KOPT-K1 (cell line): ENCODE results near the gene FLII.
A peak's percentile ranks its signal among the peaks of the same experiment; 100 is the strongest.

Experiments
- H3K27ac ChIP-seq: fragments of 200-600 bp; sonication (generic); 2 replicates; pipeline ENCODE4 v1.5.1; 2016; ENCODE audit warnings: antibody characterized with exemption, mild to moderate bottlenecking, low read depth, low read length; ENCODE audit not compliant: poor library complexity, severe bottlenecking
- H3K36me3 ChIP-seq: fragments of 200-600 bp; sonication (generic); 2 replicates; pipeline ENCODE4 v1.5.1; 2017; ENCODE audit warnings: antibody characterized with exemption, mild to moderate bottlenecking, low read length, moderate library complexity; ENCODE audit not compliant: insufficient read depth
- H3K9me3 ChIP-seq: fragments of 200-600 bp; sonication (generic); 2 replicates; pipeline ENCODE4 v1.5.1; 2017; ENCODE audit warnings: antibody characterized with exemption, low read length, mild to moderate bottlenecking; ENCODE audit not compliant: insufficient read depth, poor library complexity, severe bottlenecking

FLII gene

DNA sequence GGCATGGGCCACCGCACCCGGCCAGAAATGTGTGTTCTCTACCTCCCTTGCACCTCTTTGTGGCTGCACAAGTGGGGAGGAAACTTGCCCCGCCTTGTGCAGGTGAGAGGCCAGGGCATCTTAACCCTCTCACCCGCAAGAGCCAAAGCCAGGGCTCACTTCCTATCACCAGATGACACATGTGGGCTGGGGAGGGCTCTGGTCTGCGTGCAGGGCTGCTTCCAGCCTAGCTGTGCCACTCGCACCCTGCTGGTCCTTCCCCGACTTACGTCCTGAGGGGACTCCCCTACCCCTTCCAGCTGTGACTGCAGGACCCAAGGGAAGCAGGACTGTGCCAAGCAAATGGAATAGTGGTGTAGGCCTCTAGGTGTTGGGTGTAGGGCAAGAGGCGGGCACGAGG, 8.8 kb upstream of the FLII start:
- H3K27ac ChIP-seq: no peak overlapping the region
- peaks cover 57% of the 10 kb centered on the region for H3K36me3 ChIP-seq
- H3K9me3 ChIP-seq: no peaks in the 10 kb centered on the region

DNA sequence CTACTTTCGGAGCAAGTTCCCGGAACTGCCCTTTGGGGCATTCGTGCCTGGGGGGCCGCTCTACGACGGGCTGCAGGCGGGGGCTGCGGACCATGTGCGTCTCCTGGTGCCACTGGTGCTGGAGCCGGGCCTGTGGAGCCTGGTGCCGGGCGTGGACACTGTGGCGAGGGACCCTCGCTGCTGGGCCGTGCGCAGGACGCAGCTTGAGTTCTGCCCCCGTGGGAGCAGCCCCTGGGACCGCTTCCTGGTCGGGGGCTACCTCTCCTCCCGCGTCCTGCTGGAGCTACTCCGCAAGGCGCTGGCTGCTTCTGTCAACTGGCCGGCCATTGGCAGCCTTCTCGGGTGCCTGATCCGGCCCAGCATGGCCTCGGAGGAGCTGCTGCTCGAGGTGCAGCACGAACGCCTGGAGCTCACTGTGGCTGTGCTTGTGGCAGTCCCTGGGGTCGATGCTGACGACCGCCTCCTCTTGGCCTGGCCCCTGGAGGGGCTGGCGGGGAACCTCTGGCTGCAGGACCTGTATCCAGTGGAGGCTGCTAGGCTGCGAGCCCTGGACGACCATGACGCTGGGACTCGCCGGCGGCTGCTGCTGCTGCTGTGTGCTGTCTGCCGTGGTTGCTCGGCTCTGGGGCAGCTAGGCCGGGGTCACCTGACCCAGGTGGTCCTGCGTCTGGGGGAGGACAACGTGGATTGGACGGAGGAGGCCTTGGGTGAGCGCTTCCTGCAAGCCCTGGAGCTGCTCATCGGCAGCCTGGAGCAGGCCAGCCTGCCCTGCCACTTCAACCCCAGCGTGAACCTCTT, 5.5 kb upstream of the FLII start:
- Histone ChIP-seq H3K9me3 (no peaks in the 10 kb centered on the region), H3K36me3 (peaks cover 24% of the 10 kb centered on the region; the same call in 1 of the 2 replicates), H3K27ac (no peak overlapping the region)

DNA sequence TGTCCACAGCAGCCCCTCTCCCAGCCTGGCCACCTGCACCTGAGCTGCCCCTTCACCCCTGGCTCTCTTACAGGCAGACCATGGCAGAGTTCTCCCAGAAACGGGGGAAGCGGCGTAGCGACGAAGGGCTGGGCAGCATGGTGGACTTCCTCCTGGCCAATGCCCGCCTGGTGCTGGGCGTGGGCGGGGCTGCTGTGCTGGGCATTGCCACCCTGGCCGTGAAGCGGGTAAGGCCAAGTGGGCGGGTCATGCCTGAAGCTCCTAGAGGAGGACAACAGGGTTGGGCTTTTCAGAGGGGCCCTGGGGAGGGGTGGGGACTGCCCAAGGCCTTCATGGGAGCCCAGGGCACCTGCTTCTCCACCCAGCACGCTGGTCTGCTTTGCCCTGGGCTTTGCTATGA, 4.1 kb upstream of the FLII start:
- Histone ChIP-seq H3K27ac (no peak overlapping the region), H3K36me3 (peaks cover 23% of the 10 kb centered on the region; the same call in 1 of the 2 replicates), H3K9me3 (no peaks in the 10 kb centered on the region)

DNA sequence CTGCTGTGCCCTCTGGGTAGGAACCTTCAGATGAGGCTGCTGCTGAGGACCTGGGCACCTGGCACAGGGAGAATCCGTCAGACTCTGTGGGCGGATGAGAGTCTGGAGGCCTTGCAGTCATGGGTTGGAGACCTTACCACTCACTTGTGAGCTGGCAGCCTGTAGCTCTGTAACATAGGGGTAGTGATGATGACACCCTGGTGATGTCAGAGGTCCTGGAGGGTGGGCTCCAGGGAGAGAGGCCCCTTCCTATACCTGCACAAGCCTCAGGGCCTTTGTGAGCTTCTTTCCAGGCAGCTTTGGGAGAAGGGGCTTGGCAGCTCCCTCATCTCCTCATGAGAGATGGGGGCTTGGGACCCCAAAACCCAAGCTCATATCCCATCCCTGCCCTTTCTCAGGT, 3.6 kb upstream of the FLII start:
- Histone ChIP-seq H3K9me3 (no peaks in the 10 kb centered on the region), H3K27ac (no peak overlapping the region), H3K36me3 (peaks cover 23% of the 10 kb centered on the region; the same call in 1 of the 2 replicates)

DNA sequence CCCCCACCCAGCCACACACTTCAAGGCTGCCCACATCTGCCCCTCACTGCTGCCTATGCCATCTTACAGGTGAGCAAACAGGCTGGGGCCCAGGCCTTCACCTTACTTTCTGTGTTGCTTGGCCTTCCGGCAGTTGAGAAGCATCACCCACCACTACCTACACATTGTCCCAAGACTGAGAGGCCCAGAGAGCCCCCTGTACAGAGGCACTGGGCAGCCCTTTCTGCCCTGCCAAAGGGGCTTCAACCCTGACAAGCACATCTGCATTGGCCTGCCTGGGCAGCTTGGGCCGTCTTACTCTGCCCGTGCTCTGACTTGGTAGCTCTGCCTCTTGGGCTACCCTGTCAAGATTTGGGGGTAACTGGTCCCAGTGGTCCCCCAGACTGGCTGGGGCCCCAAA, 3.1 kb upstream of the FLII start:
- no peaks in the 10 kb centered on the region for H3K9me3 ChIP-seq
- H3K27ac ChIP-seq: peak overlapping the region; percentile 71
- peaks cover 23% of the 10 kb centered on the region; the same call in 1 of the 2 replicates for H3K36me3 ChIP-seq

DNA sequence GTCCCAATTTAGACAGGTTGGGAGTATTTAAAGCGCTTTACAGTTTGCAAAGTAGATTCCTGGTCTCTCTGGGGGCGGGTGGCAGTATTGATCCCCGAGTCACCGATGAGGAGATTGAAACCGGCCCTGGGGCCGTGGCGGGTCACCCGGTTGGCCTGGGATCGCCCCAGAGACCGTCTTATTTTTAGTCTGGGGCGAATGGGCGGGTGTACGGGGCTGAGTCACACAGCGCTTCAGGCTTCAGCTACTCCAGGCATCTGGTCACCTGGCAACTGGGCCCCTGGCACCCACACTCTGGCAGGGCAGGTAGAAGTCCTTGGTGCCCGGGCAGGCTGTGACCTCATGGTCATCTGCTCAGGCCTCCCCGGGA, 2.6 kb upstream of the FLII start:
- Histone ChIP-seq H3K27ac (peak overlapping the region; percentile 71), H3K9me3 (no peaks in the 10 kb centered on the region)

DNA sequence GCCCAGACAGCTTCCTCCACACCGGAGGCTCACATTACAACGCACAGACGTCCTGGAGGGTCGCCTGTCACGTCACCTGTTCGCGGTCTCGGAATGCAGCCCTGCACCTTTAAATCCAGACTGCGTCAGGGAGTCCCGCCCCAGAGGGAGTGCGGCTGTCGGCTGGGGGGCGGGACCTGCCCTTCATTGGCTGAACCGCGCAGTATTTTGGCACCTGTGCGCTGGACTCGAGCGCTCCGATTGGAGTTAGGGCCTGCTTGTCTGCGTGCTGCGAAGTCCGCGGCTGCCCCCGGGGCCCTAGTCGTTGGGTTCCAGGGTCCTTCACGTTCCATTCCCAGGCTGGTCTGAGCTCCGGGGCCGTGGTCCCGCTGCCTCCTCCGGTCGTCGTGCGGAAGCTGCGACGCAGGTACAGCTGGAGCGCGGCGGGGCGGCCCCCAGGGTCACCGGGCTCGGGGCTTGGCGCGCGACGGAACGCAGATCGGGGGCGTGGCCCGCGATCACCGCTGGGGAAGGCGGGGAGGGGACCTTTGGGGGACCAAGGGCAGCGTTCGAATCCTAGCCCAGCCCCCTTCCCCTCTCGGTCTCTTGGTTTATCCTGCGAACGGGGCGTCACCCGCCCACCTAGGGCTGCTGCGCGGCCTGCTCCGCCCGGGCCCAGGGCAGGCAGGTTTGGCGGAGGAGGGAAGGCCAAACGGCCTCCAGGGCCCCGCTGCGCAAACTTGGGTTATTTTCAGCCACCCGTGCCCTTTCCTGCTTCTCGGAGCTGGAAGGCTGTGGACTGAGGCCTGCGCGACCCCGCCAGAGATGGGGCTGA, 2.0 kb upstream of the FLII start, which contains the start of gene MIEF2:
TSS of gene MIEF2 (plus strand) at position 331 of the 814 bp plus-strand sequence. CDS start 2,059 bp downstream, outside the sequence.
- peak within 1 kb of the TSS; percentile 71 for H3K27ac ChIP-seq
- peaks cover 32% of the 10 kb centered on the region for H3K36me3 ChIP-seq
- H3K9me3 ChIP-seq: no peaks in the 10 kb centered on the region

More for the DNA sequence above, 2.6 kb upstream of the FLII start:
- H3K36me3 ChIP-seq: peaks cover 27% of the 10 kb centered on the region

DNA sequence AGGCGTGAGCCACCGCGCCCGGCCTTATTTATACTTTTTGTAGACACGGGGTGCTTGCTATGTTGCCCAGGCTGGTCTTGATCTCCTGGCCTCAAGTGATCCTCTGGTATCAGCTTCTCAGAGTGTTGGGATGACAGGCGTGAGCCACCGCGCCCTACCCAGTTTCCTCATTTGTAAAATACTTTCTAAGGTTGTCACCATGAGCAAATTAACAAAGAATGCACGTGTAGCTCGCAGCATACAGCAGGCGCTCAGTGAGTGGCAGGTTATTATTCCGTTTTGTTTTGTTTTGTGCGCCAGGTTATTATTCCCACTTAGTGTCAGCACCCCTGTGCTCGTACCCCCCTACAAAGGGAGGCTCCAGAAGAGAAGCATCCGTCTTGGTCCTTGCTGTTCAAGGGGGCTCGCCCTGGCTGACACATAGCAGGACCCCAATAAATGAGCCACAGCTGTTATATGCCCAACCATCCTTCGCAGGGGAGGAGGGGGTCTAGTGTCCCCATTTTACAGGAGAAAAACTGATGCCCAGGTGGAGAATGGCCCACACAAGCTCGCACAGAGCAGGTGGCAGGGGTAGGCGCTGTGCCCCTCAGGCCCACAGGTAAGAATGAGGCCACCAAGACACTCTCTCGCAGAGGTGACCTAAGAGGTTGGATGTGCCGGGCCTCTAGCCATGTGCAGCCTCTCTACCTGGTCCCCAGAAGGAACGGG, 1.2 kb upstream of the FLII start:
- Histone ChIP-seq H3K36me3 (peaks cover 34% of the 10 kb centered on the region), H3K27ac (peak overlapping the region; percentile 71), H3K9me3 (no peaks in the 10 kb centered on the region)

DNA sequence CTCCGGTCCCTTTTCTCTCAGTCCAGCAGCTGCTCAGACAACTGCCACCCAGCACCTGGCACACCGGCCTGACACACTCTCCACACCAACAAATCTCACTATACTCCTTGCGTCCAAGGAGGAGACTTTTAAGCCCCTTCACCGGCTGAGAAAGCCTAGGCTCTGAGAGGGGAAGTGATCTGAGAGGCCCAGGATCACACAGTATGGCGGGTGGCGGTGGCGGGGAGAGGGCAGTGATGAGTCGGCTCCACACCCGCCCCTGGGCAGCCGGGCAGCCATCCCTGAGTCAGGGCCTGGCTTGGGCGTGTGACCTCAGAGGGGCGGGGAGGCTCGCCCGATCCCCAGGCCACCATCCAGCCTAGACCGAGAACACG, 569 bp downstream of the FLII start:
- Histone ChIP-seq H3K27ac (peak overlapping the region; percentile 80), H3K9me3 (no peaks in the 10 kb centered on the region), H3K36me3 (peaks cover 36% of the 10 kb centered on the region)

DNA sequence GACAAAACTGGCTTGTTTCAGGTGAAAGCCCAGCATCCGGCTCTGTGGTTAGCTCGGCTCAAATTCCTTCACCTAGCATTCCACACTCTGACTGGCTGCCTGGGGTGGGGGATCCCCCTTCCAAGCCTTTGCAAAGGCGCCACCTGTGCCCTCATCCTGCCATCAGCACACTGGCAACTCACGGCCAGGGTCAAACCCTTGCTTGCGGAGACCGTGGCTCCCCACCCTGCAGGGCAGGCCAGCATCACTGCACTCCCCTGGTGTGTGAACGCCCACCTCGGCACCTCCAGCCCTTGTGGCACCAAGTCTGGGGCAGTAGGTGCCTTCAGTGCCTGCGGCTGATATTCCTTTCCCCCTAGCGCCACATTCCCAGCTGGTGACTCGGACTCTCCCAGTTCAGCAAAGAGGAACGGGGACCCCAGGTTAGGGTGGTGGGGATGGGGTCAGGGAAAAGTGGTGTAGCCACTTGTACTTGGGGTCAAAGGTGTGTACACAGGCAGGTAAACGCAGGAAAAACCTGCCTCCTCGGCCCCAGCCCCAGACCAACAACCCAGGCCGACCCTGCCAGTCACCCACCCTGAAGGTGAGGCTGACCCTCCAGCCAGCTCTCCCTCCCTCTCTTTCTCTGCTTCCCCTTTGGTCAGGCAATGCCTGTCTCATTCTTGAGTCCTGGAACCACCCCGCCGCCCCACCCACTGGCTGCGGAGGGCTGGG, 1.1 kb downstream of the FLII start:
- peak overlapping the region; percentile 80 for H3K27ac ChIP-seq
- H3K9me3 ChIP-seq: no peaks in the 10 kb centered on the region
- peaks cover 40% of the 10 kb centered on the region for H3K36me3 ChIP-seq

DNA sequence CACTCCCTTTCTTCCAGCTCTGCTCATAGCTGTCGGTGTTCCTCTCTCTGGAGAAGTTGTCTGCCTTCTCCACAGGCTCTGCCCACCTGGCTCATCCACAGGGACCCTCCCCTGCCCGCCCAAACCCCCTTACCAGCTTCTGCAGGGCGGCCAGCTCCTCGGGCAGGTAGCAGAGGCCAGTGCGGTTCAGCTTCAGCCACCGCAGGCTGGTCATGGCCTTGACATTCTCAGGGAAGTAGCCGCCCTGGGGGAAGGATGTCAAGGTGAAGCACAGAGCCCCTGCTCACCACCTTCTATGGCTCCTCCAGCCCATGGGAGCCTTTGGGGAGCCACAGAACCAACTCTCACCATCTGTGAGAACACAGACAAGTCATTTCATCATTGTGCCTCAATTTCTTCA, 1.8 kb downstream of the FLII start:
- H3K36me3 ChIP-seq: peaks cover 47% of the 10 kb centered on the region
- no peak overlapping the region for H3K27ac ChIP-seq
- H3K9me3 ChIP-seq: no peaks in the 10 kb centered on the region

DNA sequence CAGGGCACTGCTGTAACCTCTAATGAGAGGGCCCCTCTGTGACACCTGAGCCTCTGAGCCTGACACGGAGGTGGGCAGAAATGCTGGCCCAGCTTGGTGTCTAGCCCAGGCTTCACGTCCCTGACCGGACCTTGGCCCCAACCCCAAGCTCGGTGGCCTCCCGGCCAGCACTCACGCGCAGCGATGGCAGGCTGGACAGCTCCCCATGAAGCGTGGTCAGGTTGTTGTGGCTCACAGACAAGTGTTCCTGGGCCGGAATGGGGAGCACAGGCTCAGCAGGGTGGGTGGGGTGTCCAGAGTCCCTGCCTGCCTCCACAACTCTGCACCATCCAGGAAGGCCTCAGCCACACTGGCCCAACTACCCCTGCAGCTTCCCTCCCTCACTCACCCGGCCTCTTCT, 2.2 kb downstream of the FLII start:
- Histone ChIP-seq H3K27ac (no peak overlapping the region), H3K9me3 (no peaks in the 10 kb centered on the region), H3K36me3 (peaks cover 51% of the 10 kb centered on the region)

DNA sequence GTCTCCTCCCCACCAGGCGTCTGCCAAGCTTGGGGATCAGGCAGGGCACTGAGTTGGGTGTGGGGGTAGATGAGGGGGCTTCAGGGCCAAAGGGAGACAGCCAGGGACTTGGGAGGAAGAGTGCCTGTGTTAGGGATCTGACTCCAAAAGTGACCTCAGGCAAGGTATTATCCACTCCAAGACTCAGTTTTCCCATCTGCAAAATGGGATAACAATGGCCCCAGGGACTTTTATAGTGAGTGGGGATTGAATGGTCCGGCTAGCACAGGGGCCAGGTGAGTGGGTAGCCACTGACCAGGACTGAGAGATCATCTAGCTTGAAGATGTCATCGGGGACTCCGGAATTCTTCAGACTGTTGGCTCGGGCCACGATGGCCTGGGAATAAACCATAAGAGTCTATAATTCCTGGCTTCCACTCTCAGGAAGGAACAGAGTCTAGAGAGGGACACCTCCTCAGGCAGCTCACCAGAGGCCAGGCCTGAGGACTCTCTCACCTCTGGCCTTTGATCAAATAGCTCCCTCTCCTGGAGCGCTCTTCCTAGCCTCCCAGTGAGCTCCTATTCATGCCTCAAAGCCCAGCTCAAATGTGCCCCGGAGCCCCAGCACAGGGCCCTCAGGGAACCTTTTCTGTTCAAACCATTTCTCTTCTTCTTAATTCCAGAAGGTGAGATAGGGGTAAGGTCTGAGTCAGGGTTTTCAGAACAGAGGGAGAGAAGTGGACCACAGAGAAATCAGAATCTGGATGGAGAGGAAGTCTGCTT, 3.5 kb downstream of the FLII start:
- H3K9me3 ChIP-seq: no peaks in the 10 kb centered on the region
- peaks cover 64% of the 10 kb centered on the region for H3K36me3 ChIP-seq
- H3K27ac ChIP-seq: no peak overlapping the region
